GM20000 (cell line): ENCODE measurements around the gene KLK2.
A peak's percentile ranks its signal among the peaks of the same experiment; 100 is the strongest.

ENCODE experiments used
- DNase-seq: peaks from one replicate; pipeline ENCODE4 v3.0.0; 2012; ENCODE audit warnings: low spot score
- CTCF ChIP-seq: IDR thresholded peaks from 2 replicates; pipeline ENCODE4 v1.5.1; 2012; ENCODE audit warnings: mild to moderate bottlenecking, control low read depth; ENCODE audit errors: extremely low read depth, missing control alignments

KLK2 gene

GRCh38 chr19:50902640-50903039 lies 29.4 kb downstream of the KLK2 start:
- no peak for TF ChIP-seq CTCF
- DNase-seq: no peak

- peak; percentile 47 for TF ChIP-seq CTCF
- peak; percentile 49 for DNase-seq
Observed at GRCh38 chr19:50906217-50906616, 33.0 kb downstream of the KLK2 start.

- no peak for DNase-seq
- TF ChIP-seq CTCF: no peak
Observed at GRCh38 chr19:50908336-50908735, 35.1 kb downstream of the KLK2 start.

GRCh38 chr19:50909240-50910070 lies 36.2 kb downstream of the KLK2 start:
- no peak for TF ChIP-seq CTCF
- DNase-seq: peak; percentile 86

- no peak for DNase-seq
- no peak for TF ChIP-seq CTCF
Observed at GRCh38 chr19:50910722-50911121, 37.5 kb downstream of the KLK2 start.

GRCh38 chr19:50911206-50912101 lies 38.2 kb downstream of the KLK2 start, which contains the start of gene KLK4:
Gene KLK4 (minus strand): TSS chr19:50911395. CDS start chr19:50910738, 657 bp downstream.
- no peak for TF ChIP-seq CTCF
- no peak for DNase-seq

- DNase-seq: no peak
- no peak for TF ChIP-seq CTCF
Observed at GRCh38 chr19:50912102-50912599, 38.9 kb downstream of the KLK2 start.
